Activated naive CD8-positive, alpha-beta T cell treated with anti-CD3 and anti-CD28 coated beads, Interleukin-2, amount 50 U/mL, for 24 hours (primary cell): Measurements from ENCODE around the gene PLAU.

Experiments
- ATAC-seq: fragments of 150-1000 bp; cut with Tn5 transposase; one replicate; pipeline ENCODE4 v1.10.0; 2021
- DNase-seq: peaks from one replicate; pipeline ENCODE4 v3.0.0; 2021
- H3K27ac Mint-ChIP-seq: one replicate; pipeline ENCODE4 v1.8.0; 2021; ENCODE audit warnings: mild to moderate bottlenecking, mixed read lengths
- H3K27me3 Mint-ChIP-seq: one replicate; pipeline ENCODE4 v1.8.0; 2021; ENCODE audit warnings: mixed read lengths
- H3K36me3 Mint-ChIP-seq: one replicate; pipeline ENCODE4 v1.8.0; 2021; ENCODE audit warnings: low read depth, mixed read lengths
- H3K4me1 Mint-ChIP-seq: one replicate; pipeline ENCODE4 v1.8.0; 2021; ENCODE audit warnings: mixed read lengths
- H3K4me3 Mint-ChIP-seq: one replicate; pipeline ENCODE4 v1.8.0; 2021; ENCODE audit warnings: mild to moderate bottlenecking, moderate library complexity, mixed read lengths
- H3K9me3 Mint-ChIP-seq: one replicate; pipeline ENCODE4 v1.8.0; 2021; ENCODE audit warnings: mixed read lengths

PLAU gene

DNA sequence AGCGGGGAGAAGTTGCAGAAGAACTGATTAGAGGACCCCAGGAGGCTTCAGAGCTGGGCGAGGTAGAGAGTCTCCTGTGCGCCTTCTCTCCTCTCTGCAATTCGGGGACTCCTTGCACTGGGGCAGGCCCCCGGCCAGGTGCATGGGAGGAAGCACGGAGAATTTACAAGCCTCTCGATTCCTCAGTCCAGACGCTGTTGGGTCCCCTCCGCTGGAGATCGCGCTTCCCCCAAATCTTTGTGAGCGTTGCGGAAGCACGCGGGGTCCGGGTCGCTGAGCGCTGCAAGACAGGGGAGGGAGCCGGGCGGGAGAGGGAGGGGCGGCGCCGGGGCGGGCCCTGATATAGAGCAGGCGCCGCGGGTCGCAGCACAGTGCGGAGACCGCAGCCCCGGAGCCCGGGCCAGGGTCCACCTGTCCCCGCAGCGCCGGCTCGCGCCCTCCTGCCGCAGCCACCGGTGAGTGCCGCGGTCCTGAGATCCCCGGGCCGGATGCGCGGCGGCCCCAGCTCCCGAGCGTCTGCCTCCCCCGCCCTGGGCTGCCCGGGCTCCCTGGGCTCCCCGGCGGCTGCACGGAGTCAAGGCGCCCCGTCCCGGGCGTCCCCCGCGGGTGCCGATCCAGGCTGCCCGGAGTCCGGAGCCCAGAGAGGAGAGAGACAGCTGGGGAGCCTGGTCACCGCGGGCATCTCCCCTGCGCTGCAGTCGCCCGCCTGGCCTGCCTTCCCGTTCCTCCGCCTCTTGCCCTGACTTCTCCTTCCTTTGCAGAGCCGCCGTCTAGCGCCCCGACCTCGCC, at the start of gene PLAU:
Gene PLAU (plus strand): TSS at position 369 of the 789 bp plus-strand sequence. CDS start 424 bp downstream, outside the sequence.
- no peaks in the 10 kb centered on the region for H3K9me3 Mint-ChIP-seq
- peaks cover 36% of the 10 kb centered on the region for H3K4me1 Mint-ChIP-seq
- peak within 1 kb of the TSS; percentile 85 for H3K4me3 Mint-ChIP-seq
- no peaks in the 10 kb centered on the region for H3K36me3 Mint-ChIP-seq
- ATAC-seq (peak; percentile 38), DNase-seq (peak; percentile 46)
- peak within 1 kb of the TSS; percentile 80 for H3K27ac Mint-ChIP-seq
- peaks cover 68% of the 10 kb centered on the region for H3K27me3 Mint-ChIP-seq

DNA sequence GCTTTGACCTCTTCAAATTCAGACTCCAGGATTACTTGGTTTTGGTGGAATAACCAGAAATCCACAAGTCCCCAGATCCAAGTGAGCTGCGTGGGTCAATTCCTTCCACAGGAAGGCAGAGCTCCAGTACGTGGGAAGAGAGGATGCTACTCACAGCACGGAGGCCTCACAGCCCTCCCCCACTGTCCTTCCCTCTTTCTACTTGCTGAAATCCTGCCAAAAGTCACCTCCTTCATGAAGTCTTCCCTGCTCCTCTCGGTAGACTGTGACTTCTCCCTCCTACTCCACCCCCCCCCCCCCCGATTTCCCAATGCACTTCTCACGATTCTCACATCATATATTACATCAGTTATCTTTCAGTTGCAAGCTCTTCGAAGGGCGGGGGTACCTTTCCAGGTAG, 48.9 kb upstream of the PLAU start:
- no peaks in the 10 kb centered on the region for H3K9me3 Mint-ChIP-seq
- no peak for ATAC-seq
- H3K36me3 Mint-ChIP-seq = peaks cover 14% of the 10 kb centered on the region
- H3K4me1 Mint-ChIP-seq = peaks cover 79% of the 10 kb centered on the region
- no peak overlapping the region for H3K4me3 Mint-ChIP-seq
- DNase-seq = no peak
- no peaks in the 10 kb centered on the region for H3K27me3 Mint-ChIP-seq
- no peak overlapping the region for H3K27ac Mint-ChIP-seq

- Mint-ChIP-seq H3K9me3 (no peaks in the 10 kb centered on the region), H3K27ac (no peak overlapping the region), H3K4me3 (no peak overlapping the region), H3K4me1 (peaks cover 72% of the 10 kb centered on the region), H3K36me3 (peaks cover 14% of the 10 kb centered on the region), H3K27me3 (no peaks in the 10 kb centered on the region)
- ATAC-seq = no peak
- DNase-seq = no peak
Measured at GRCh38 chr10:73863039-73863817, 47.7 kb upstream of the PLAU start.

- no peak for DNase-seq
- Mint-ChIP-seq H3K36me3 (peaks cover 9% of the 10 kb centered on the region), H3K4me3 (no peak overlapping the region), H3K4me1 (peaks cover 63% of the 10 kb centered on the region), H3K27ac (peak overlapping the region; percentile 93), H3K9me3 (no peaks in the 10 kb centered on the region), H3K27me3 (no peaks in the 10 kb centered on the region)
- no peak for ATAC-seq
Measured at GRCh38 chr10:73864229-73864628, 46.7 kb upstream of the PLAU start.

GRCh38 chr10:73865107-73865458, 45.8 kb upstream of the PLAU start:
- H3K4me3 Mint-ChIP-seq = peak overlapping the region; percentile 75
- peak overlapping the region; percentile 93 for H3K27ac Mint-ChIP-seq
- H3K4me1 Mint-ChIP-seq = peaks cover 54% of the 10 kb centered on the region
- no peaks in the 10 kb centered on the region for H3K27me3 Mint-ChIP-seq
- peaks cover 9% of the 10 kb centered on the region for H3K36me3 Mint-ChIP-seq
- peak; percentile 24 for DNase-seq
- H3K9me3 Mint-ChIP-seq = no peaks in the 10 kb centered on the region
- no peak for ATAC-seq

DNA sequence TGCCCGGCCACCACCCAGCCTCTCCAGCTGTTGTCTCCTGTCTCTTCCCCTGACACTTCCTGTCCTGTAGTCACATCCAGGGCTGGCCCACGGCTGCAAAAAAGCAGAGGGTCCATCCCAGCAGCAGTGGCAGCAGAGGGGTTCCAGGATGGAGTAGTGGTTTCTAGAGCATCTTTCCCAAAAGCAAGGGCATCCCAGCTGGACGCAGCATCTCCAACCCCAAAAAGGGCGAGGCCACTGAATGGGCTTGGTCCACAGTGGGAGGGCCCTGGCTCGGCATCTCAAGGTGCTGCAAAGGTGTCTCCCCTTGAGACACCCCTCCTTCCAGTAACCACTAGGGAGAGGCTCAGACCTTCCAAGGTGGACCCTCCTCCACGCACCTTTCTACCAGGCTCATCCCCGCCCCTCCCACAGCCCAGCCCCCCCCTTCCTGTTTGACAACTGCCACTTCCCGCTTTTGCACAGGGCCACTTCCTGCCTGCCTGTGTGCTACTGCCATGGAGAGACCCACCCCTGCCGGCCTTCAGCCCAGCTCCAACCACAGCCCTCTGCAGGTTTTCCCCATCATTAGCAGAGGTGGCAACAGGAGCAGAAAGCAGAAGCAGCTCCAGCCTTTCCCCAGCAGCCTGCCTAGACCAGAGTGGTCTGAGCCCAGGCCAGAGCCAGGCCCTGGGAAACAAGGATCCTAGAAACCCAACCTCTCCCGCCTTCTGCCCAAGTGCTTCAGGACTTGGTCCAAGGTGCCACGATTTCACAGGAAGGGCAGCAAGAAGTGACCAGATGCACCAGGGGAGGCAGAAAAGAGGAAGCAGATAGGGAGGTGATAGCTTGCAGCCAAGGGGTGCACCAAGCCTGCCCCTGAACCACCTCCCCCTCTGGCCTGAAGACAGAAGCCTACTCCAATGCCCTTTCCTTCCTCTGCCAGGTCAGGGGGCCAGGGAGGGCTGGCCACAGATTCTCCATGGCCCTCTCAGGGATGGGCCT, 45.2 kb upstream of the PLAU start:
- Mint-ChIP-seq H3K27me3 (no peaks in the 10 kb centered on the region), H3K9me3 (no peaks in the 10 kb centered on the region), H3K27ac (peak overlapping the region; percentile 93), H3K4me1 (peaks cover 52% of the 10 kb centered on the region), H3K36me3 (peaks cover 8% of the 10 kb centered on the region), H3K4me3 (peak overlapping the region; percentile 75)
- ATAC-seq (peak; percentile 77), DNase-seq (peak; percentile 65)

- Mint-ChIP-seq H3K27ac (peak overlapping the region; percentile 59), H3K27me3 (no peaks in the 10 kb centered on the region), H3K9me3 (no peaks in the 10 kb centered on the region), H3K4me1 (peaks cover 58% of the 10 kb centered on the region), H3K4me3 (no peak overlapping the region), H3K36me3 (peaks cover 10% of the 10 kb centered on the region)
- no peak for DNase-seq
- no peak for ATAC-seq
Measured at GRCh38 chr10:73866621-73867020, 44.3 kb upstream of the PLAU start.

- Mint-ChIP-seq H3K9me3 (no peaks in the 10 kb centered on the region), H3K4me1 (peaks cover 63% of the 10 kb centered on the region), H3K27me3 (no peaks in the 10 kb centered on the region), H3K27ac (peak overlapping the region; percentile 59), H3K36me3 (peaks cover 12% of the 10 kb centered on the region), H3K4me3 (no peak overlapping the region)
- DNase-seq (no peak), ATAC-seq (no peak)
Measured at GRCh38 chr10:73867126-73867807, 43.7 kb upstream of the PLAU start.

DNA sequence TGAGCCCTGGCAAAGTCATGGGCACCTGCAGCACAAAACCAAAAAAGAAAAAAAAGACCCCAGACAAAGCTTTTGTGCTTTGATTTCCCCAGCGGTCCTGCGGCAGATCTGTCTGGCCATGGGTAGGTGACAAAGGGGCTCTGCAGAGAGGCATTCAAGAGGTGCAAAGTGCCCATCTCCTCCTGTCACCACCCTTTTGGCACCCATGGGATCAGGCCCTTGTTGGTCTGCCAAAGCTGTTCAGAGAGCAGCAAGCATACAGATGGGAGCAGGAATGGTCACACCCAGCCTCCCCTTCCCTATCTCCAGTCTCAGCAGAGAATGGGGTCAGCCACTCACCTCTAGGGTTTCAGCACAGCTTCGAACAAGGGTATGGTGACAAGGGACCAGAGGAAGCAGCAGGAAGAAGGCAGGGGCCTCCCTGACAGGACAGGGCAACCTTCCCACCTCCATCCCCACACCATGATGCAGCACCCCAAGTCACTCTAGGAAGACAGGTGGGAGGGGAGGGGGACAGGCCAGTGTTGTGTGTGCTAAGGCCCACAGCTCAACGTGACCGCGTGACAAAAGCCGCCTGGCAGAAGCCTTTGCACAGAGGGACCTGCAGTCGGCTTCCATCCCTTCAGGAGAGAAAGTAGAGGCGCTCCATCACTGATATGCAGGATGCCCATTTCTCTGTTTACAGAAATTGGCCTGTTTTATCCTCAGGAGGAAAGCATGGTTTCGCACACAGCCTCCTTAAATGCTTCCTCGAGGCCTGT, 42.9 kb upstream of the PLAU start:
- no peaks in the 10 kb centered on the region for H3K9me3 Mint-ChIP-seq
- H3K27me3 Mint-ChIP-seq = no peaks in the 10 kb centered on the region
- no peak overlapping the region for H3K4me3 Mint-ChIP-seq
- peaks cover 14% of the 10 kb centered on the region for H3K36me3 Mint-ChIP-seq
- DNase-seq (no peak), ATAC-seq (no peak)
- peaks cover 68% of the 10 kb centered on the region for H3K4me1 Mint-ChIP-seq
- peak overlapping the region; percentile 7 for H3K27ac Mint-ChIP-seq

DNA sequence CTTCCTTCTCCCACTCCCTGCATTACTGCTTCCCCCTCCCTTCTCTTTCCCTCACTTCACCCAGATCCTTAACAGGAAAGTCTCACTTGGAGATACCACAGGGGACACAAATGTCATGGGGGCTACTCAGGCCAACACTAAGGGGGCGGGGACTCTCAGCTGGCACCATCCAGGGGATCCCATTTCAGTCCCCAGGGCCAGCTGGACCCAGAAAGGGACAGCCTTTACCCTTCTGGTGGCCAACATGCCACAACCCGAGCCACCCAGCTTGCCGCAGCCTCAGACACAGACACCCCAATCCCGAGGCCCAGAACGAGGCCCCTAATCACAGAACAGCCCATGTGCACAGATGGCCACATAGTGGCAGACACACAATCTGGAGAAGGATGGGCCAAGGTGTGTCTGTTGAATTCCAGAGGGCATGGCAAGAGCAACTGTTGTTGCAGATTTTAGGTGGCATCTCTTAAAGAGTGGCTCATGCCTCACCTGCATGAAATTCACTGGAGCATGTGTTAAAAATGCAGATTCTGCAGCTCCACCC, 42.2 kb upstream of the PLAU start:
- DNase-seq (no peak), ATAC-seq (no peak)
- Mint-ChIP-seq H3K9me3 (no peaks in the 10 kb centered on the region), H3K4me3 (no peak overlapping the region), H3K27me3 (no peaks in the 10 kb centered on the region), H3K27ac (peak overlapping the region; percentile 7), H3K36me3 (peaks cover 14% of the 10 kb centered on the region), H3K4me1 (peaks cover 65% of the 10 kb centered on the region)

DNA sequence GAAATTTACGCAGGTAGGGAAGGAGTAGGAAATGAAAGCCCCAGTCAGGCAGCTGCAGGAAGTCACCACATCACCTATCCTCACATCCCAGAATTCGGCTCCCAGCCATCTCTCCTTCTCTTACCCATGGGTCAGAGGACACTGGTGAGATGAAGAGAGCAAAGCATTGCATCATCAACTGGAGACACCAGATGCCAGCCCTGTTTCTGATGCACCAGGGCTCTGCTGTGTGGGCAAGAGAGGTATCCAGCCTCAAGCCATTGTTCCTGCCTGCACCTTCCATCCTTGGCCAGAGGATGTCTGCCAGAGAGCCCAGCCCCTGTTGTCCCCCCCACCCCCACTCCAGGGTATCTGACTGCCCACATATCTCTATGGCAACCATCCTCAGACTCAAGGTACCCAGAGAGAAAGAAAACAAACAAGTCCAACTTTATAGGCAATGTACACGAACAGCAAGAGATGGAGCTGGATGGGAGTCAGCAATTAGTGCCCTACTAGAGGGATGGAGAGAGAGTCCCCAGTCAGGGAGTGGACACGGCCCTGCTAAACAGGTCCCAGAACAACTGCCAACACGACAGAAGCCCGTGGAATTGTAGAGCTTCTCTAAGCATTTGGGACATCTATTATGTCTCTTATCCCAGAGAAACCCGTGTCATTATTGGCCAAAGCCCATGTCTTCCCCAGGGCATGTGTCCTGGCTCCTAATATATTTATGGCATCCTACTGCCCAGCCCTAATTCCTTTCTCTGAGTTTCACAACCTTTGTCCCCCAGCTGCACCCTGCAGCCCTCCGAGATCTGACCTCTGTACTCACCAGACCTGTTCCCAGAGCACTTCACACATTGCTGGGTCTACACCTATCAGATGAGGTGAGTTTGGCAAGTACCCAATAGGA, 39.4 kb upstream of the PLAU start:
- H3K4me1 Mint-ChIP-seq = peaks cover 52% of the 10 kb centered on the region

DNA sequence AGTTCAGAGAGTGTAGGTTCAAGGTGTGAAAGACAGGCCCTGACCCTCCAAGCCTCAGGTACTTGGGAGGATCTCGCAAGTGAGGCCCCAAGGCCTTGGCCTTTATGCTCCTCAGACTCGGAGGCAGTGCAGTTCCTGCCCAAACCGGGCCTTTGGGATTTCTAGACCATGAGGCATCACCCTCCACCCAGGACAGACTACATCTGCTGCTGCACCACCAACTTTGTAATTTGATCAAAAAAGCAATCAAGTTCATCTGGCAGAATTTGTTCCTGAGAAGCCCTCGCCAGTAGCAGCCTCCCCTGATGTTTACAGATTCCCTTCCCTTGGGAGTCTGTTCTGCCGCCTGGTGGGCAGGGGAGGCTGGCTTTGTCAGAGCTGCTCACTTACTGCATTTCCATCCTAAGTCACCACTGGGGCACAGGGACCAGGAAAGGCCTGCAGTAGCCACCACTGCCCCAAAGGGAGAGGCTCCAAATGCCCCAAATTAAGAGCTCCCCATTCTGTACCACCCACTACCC, 38.7 kb upstream of the PLAU start:
- Mint-ChIP-seq H3K36me3 (peaks cover 8% of the 10 kb centered on the region), H3K9me3 (no peaks in the 10 kb centered on the region), H3K27ac (peak overlapping the region; percentile 73), H3K4me1 (peaks cover 52% of the 10 kb centered on the region), H3K4me3 (peak overlapping the region; percentile 81), H3K27me3 (no peaks in the 10 kb centered on the region)
- DNase-seq = no peak
- no peak for ATAC-seq

More for the DNA sequence above, 39.4 kb upstream of the PLAU start:
- Mint-ChIP-seq H3K27me3 (no peaks in the 10 kb centered on the region), H3K36me3 (peaks cover 8% of the 10 kb centered on the region), H3K9me3 (no peaks in the 10 kb centered on the region), H3K4me3 (no peak overlapping the region), H3K27ac (peak overlapping the region; percentile 27)
- ATAC-seq (no peak), DNase-seq (no peak)
